Body of pancreas (tissue), 4 donors: ENCODE results near the gene PKD1L1. TPM values are rescaled to one million over a fixed set of nuclear protein-coding genes. Genes with fewer than 3 reads are reported as not detected.

ENCODE experiments used
- ATAC-seq: fragments of 150-250 bp; one replicate; pipeline ENCODE4 v1.9.1; 2016
- DNase-seq, 4 donors: peaks; one replicate each; pipeline ENCODE4 v3.0.0-alpha.2; 2019
- H3K27ac ChIP-seq, 4 donors: fragments of 200-600 bp; sonication (generic); 1 replicate in 3 of 4; 2 replicates in 1 of 4; pipeline versions ENCODE4 v1.5.1 to v1.6.1; 2016 to 2019; ENCODE audit warnings: mild to moderate bottlenecking in 1 of 4, mixed read lengths in 1 of 4, moderate library complexity in 1 of 4
- H3K27me3 ChIP-seq, 2 donors: fragments of 200-600 bp; sonication (generic); one replicate each; pipeline ENCODE4 v1.6.0; 2016; ENCODE audit warnings: mild to moderate bottlenecking in 1 of 2
- H3K36me3 ChIP-seq, 2 donors: fragments of 200-600 bp; sonication (generic); replicated peaks in 1 of 2; 2 replicates each; pipeline ENCODE4 v1.5.1; 2016; ENCODE audit warnings: low read depth in 2 of 2; ENCODE audit not compliant: insufficient read depth in 1 of 2
- H3K4me1 ChIP-seq: fragments of 200-600 bp; sonication (generic); one replicate; pipeline ENCODE4 v1.6.0; 2016
- H3K4me3 ChIP-seq, 2 donors: fragments of 200-600 bp; sonication (generic); 1 replicate in 1 of 2; 2 replicates in 1 of 2; pipeline ENCODE4 v1.5.1; 2016 to 2019
- H3K9me3 ChIP-seq, 3 donors: fragments of 200-600 bp; sonication (generic); 1 replicate in 2 of 3; 2 replicates in 1 of 3; pipeline ENCODE4 v1.5.1; 2016
- CTCF ChIP-seq, 7 experiments: fragments of 450-650 bp in 4 of 7; fragments of 200-600 bp in 3 of 7; sonication (generic) in 3 of 7; IDR thresholded peaks; one replicate each; pipeline ENCODE4 v1.5.1; 2016 to 2019; ENCODE audit warnings: antibody characterized with exemption in 7 of 7
- POLR2A ChIP-seq, 3 donors: fragments of 450-650 bp; IDR thresholded peaks; one replicate each; pipeline ENCODE4 v1.6.1; 2016; ENCODE audit warnings: antibody characterized with exemption in 3 of 3, mild to moderate bottlenecking in 2 of 3
- WGBS, 2 donors: methylation state at CpG; one replicate each; pipeline ENCODE4 v1.1.5; 2017; 5-methylcytosine and 5-hydroxymethylcytosine counted together
- intact Hi-C: fragments of 100-400 bp; cut with DNase I; formaldehyde crosslinking; loops from one replicate; pipeline ENCODE4 v1.15.1; 2023
- total RNA-seq, 2 donors: library from RNA; depleted of rRNA; stranded (reverse); fragments of >200 nt; gene quantifications; one replicate each; pipeline ENCODE4 v1.1.0, GENCODE V29; 2016

PKD1L1 gene
- total RNA-seq, 2 donors from 2014 or later, result 0.26 to 4.0 TPM

- no peaks in the 10 kb centered on the region for H3K9me3 ChIP-seq
- 74 to 78% methylated on average over 5 of the region's 5 CpGs for WGBS, 2 donors
- intact Hi-C loops, result no loop called here
Measured at GRCh38 chr7:47847207-47847606, 101.1 kb downstream of the PKD1L1 start.

GRCh38 chr7:47846138-47846836 lies 102.0 kb downstream of the PKD1L1 start:
- ATAC-seq (no peak), DNase-seq (no peak)
- whole genome bisulfite sequencing, 2 donors, result 84 to 89% methylated on average over 7 of the region's 7 CpGs
- H3K9me3 ChIP-seq, result no peaks in the 10 kb centered on the region
- H3K4me3 ChIP-seq, result no peak overlapping the region
- H3K27me3 ChIP-seq, result no peaks in the 10 kb centered on the region
- no peak overlapping the region for H3K27ac ChIP-seq
- intact Hi-C loops, result no loop called here
- H3K4me1 ChIP-seq, result no peaks in the 10 kb centered on the region
- TF ChIP-seq CTCF (IDR thresholded peaks at IDR 0.05) (no peak), POLR2A (IDR thresholded peaks at IDR 0.05) (no peak)
- H3K36me3 ChIP-seq, result no peaks in the 10 kb centered on the region

More at GRCh38 chr7:47847207-47847606, 101.1 kb downstream of the PKD1L1 start:
- Histone ChIP-seq H3K36me3 (no peaks in the 10 kb centered on the region), H3K4me3 (no peak overlapping the region), H3K27ac (no peak overlapping the region), H3K27me3 (no peaks in the 10 kb centered on the region), H3K4me1 (no peaks in the 10 kb centered on the region)
- no peak for ATAC-seq
- no peak for TF ChIP-seq CTCF (IDR thresholded peaks at IDR 0.05)
- no peak for TF ChIP-seq POLR2A (IDR thresholded peaks at IDR 0.05)
- DNase-seq, result no peak

- Histone ChIP-seq H3K9me3 (no peaks in the 10 kb centered on the region), H3K4me1 (no peaks in the 10 kb centered on the region), H3K4me3 (no peak overlapping the region), H3K36me3 (no peaks in the 10 kb centered on the region), H3K27ac (no peak overlapping the region), H3K27me3 (no peaks in the 10 kb centered on the region)
- no peak for TF ChIP-seq CTCF (IDR thresholded peaks at IDR 0.05)
- TF ChIP-seq POLR2A (IDR thresholded peaks at IDR 0.05), result no peak
- DNase-seq (no peak), ATAC-seq (no peak)
- intact Hi-C loops, result no loop called here
Measured at GRCh38 chr7:47844311-47844710, 104.0 kb downstream of the PKD1L1 start.

- H3K27ac ChIP-seq, result no peak overlapping the region
- H3K4me1 ChIP-seq, result no peaks in the 10 kb centered on the region
- no peaks in the 10 kb centered on the region for H3K27me3 ChIP-seq
- ATAC-seq, result no peak
- H3K4me3 ChIP-seq, result no peak overlapping the region
- intact Hi-C loops, result no loop called here
- no peaks in the 10 kb centered on the region for H3K9me3 ChIP-seq
- 68 to 69% methylated on average over 2 of the region's 2 CpGs for WGBS, 2 donors
- H3K36me3 ChIP-seq, result no peaks in the 10 kb centered on the region
- no peak for DNase-seq
- TF ChIP-seq CTCF (IDR thresholded peaks at IDR 0.05) (no peak), POLR2A (IDR thresholded peaks at IDR 0.05) (no peak)
Measured at GRCh38 chr7:47843291-47843690, 105.0 kb downstream of the PKD1L1 start.

- Histone ChIP-seq H3K27me3 (no peaks in the 10 kb centered on the region), H3K36me3 (no peaks in the 10 kb centered on the region), H3K27ac (no peak overlapping the region), H3K4me3 (no peak overlapping the region), H3K9me3 (no peaks in the 10 kb centered on the region), H3K4me1 (no peaks in the 10 kb centered on the region)
- TF ChIP-seq POLR2A (IDR thresholded peaks at IDR 0.05) (no peak), CTCF (IDR thresholded peaks at IDR 0.05) (no peak)
- 88 to 92% methylated on average over 5 to 13 of the region's 16 CpGs for WGBS, 2 donors
- ATAC-seq, result no peak
- intact Hi-C loops, result no loop called here
- DNase-seq, result no peak
Measured at GRCh38 chr7:47839381-47839780, 108.9 kb downstream of the PKD1L1 start.
